ENCODE measurements around the gene UBE2G1.

Gene UBE2G1

DNA sequence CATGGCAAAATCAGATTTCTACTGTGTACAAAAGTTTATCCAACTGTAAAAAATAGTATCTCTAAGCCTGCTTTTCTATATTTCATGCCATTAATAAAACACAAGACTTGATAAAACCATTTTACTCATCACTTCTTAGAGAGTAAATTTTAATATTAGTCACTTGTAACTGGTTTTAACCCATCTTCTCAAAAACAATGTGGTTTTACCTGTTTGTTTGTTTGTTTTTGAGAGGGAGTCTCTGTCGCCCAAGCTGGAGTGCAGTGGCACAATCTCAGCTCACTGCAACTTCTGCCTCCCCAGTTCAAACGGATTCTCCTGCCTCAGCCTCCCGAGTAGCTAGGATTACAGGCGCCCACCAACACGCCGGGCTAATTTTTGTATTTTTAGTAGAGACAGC is 32.1 kb downstream of the UBE2G1 start:
- DNase-seq (ENCODE audit: low read depth): no peak

DNA sequence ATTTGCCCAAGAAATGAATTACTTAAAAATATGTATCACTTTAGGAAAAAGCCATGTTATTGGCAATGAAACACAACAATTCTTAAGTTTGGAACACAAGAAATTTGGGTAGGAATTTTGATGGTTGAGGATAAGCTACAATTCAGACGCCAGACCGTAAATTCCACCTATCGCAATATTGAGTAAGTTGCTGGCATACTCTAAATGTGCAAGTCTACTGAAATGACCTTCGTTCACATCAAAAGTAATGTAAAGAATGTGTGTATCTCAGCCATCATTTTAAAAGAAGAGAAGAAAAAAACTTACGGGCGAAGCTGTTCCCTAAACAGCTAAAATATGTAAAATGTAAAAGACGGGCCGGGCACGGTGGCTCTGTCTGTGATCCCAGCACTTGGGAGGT is 33.4 kb downstream of the UBE2G1 start:
- DNase-seq (ENCODE audit: low read depth): no peak

DNA sequence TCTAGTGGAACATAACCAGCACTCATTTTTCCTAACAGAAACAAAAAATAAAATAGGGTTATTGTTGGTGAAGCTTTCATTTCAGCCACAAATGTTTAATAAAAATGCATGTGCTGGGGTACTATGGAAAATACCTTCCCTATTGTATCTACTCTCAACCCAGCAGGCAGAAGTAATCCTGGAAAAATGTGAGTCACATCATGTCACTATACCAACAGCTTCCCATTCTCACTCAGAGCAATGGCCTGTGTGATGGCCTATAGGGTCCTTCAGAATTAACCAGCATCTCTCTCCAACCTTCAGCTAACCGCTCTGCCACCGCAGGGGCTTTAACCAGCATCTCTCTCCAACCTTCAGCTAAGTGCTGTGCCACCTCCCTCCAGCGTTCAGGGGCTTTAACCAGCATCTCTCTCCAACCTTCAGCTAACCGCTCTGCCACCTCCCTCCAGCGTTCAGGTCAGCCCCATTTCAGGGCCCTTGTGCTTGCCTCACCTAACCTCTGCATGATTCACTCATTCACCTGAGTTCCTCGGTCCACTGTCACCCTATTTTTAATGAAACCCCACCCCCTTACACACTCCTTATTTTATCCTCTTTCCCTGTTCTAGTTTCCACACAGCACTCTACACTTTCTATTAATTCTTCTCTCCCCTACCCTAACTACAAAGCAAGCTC is 34.0 kb downstream of the UBE2G1 start:
- DNase-seq (ENCODE audit: low read depth): no peak

DNA sequence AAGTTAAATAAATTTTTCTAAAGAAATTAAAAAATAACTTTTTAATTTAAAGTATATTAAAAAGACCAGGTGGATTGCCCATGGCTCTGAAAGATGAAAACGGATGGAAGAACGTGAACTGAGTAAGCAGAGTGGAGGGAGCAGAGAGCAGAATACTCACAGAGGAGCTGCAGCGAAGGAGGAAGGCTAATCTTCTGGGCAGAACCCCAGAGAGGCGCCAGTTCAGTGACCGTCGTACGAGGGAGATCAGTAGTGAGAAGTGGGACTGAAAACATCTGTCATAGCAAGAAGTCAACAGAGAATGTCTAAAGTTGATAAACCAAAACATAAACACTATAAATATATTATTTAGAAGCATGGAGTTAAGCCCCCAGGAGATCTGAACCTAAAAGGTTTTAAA is 34.9 kb downstream of the UBE2G1 start:
- DNase-seq (ENCODE audit: low read depth): no peak

DNA sequence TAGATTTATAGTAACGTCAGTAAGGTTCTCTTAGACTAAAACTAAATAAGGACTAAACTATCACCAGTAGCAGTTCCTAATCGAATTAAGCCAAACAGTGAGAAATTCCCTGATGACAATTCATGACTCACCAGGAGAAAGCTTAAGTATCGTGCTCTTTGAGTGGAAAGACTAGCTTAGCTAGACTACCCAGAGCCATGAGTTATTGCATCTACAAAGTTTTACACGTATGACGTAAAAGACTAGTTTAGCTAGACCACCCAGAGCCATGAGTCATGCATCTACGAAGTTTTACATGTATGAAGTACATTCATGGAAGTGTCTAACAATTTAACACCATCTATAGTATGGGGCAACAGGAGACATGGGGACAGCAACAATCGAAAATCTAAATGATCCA is 36.6 kb downstream of the UBE2G1 start:
- DNase-seq (ENCODE audit: low read depth): no peak

DNA sequence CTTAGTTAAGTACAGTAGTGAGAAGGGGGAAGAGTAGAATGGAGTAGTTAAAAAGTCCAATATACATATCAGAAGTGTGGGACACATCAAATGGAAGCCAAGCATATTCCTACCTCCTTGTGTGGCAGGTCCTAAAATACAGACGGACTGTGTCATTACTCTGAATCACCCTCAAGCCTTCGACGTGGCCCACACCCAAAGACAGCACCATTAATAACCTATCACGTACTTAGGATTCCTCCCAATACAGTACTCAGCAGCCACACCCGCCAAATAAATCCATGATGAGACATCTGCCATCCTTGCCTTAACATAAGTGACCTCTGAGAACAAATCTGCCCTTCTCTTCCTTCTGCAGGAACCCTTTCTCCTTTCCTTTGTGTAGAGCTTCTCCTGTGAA is 38.9 kb downstream of the UBE2G1 start:
- DNase-seq (ENCODE audit: low read depth): no peak

DNA sequence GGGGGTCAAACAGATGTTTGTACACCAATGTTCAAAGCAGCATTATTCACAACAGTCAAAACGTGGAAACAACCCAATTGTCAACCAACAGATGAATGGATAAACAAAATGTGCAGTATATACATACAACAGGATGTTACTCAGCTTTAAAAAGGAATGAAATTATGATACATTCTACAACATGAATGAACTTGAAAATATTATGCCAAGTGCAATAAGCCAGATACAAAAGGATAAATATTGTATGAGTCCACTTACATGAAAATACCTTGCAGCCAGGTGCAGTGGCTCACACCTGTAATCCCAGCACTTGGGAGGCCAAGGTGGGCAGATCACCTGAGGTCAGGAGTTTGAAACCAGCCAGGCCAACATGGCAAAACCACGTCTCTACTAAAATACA is 39.9 kb downstream of the UBE2G1 start:
- no peak for DNase-seq (ENCODE audit: low read depth)

DNA sequence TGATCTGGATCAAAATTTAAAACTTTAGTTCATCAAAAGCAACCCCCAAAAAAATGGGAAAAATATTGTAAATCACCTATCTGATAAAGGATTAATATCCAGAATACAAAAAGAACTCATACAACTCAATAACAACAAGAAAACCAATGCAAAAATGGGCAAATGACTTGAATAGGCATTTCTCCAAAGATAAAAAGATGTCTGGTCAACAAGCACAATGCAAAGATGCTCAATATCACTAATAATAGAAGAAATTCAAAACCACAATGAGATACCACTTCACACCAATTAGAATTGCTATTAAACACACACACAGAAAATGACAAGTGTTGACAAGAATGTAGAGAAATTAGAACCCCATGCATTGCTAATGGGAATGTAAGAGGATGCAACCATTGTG is 40.4 kb downstream of the UBE2G1 start:
- no peak for DNase-seq (ENCODE audit: low read depth)

DNA sequence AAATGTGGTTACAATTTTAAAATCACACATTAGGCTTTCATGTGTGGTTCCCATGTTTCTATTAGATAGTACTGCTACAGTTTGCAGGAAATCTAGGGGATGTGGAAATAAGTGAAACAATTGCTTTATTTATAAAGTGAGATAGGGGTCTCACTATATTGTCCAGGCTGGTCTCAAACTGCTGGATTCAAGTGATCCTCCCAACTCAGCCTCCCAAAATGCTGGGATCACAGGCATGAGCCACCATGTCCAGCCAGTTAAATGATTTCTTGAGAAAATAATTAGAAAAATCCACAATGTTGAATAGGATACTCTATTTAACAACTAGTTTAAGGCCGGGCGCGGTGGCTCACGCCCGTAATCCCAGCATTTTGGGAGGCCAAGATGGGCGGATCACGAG is 42.0 kb downstream of the UBE2G1 start:
- DNase-seq (ENCODE audit: low read depth): no peak

DNA sequence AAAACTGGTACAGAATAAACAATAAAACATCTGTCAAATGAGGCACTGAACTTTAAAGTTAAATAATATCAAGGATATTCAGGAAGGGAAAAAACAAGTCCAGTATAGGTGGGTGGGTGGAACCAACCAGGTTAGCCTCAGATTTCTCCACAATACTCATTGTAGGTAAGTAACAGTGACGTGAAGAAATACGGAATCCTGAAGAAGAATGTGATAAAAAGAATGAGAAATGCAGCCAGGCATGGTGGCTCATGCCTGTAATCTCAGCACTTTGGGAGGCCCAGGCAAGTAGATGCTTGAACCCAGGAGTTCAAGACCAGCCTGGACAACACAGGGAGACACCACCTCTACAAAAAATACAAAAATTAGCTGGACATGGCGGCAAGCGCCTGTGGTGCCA is 47.3 kb downstream of the UBE2G1 start:
- DNase-seq (ENCODE audit: low read depth): no peak

DNA sequence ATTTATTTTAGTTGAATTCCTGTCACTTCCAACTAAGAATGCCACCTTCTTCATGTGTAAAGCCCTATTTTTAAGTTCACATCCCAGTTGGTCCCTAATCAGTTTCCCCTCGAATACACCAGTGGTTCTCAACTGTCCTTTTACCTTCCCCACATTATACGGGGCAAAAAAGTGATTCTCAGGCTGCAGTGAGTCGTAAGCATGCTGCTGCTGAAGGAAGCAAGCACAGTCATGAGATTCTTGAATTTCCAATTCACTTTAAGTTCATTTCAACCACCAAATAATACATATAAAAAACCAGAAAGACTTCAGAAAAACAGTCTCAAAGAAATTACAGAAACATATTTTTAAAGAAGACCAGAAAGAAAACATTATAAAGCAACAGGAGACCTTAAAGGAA is 47.9 kb downstream of the UBE2G1 start:
- DNase-seq (ENCODE audit: low read depth): no peak

DNA sequence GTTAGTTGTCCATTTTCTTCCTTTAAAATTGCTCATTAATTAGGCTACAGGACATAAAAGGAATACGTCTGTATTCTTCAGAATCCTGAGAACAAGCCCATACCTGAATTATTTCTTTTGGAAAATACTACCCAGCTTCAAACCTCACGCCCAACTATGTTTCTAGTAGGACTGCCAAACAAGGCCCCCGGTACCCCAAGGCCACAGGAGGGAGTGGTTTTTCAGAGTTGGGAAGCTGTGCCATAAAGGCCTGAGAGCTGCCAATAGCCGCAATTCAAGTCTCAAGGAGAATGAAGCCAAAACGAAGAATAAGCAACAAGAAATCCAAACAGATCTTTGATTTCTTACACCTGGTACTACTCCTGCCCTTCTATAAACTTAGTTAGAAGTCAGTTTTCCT is 48.3 kb downstream of the UBE2G1 start:
- DNase-seq (ENCODE audit: low read depth): no peak

DNA sequence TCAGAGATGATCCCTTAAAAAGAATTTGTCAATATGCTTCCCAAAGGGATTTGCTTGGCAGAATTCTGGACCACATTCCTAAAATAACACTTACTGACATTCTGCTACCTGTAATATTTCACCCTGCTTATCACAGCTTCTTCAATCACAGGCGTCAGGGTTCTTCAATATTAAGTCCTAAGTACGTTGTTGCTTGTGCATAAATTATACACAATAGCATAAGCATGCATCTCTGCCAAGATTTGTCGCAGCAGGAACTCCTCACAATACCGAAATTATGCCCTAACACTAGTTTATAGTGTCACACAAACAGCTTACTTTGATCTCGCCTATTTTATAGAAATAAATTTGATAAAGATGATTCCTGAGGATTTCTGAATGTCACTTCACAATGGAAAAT is 48.9 kb downstream of the UBE2G1 start:
- DNase-seq (ENCODE audit: low read depth): no peak

DNA sequence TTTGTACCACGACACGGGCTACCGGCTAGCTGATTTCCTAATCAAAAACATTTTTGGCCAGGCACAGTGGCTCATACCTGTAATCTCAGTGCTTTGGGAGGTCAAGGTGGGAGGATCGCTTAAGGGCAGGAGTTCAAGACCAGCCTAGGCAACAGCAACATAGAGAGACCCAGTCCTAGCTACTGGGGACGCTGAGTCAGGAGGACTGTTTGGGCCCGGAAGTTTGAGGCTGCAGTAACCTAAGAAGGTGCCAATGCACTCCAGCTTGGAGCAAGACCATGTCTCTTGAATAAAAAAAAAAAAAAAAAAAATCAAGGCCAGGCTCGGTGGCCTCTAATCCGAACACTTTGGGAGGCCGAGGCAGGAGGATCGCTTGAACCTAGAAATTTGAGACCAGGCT is 49.8 kb downstream of the UBE2G1 start:
- no peak for DNase-seq (ENCODE audit: low read depth)

DNA sequence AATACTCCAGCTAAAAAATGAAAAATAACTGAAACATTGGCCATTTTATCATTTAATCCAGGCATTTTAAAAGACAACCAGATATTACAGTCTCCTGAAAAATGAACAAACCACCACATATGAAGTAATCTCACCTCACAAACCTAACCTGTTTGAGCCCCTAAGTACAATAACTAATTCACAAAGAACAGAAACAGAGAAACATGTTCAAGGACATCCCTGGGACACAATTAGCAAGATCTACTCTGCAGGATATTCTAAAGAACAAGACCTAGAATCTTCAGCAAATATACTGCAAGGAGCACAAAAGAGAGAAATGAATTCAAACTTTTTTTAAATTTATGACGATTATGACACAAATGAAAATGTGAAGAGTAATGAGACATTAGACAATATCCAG is 51.9 kb downstream of the UBE2G1 start:
- no peak for DNase-seq (ENCODE audit: low read depth)

DNA sequence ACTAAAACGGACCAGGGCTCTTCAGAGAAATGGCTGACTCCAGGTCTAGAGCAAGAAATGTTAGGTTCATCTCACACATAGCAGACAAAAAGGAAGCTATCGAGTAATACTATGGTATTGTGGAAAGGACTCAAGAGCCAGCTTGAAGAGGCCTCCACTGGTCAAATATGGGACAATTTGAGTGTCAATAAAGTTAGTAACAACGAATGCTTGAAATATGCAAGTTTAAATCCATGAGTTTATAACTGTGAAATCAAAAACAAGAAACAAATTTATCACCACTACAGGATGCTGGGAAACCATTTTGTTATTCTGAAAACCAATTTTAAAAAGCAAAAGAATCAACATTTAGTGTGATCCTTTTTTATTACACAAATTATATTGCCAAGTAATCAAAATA is 52.3 kb downstream of the UBE2G1 start:
- no peak for DNase-seq (ENCODE audit: low read depth)

DNA sequence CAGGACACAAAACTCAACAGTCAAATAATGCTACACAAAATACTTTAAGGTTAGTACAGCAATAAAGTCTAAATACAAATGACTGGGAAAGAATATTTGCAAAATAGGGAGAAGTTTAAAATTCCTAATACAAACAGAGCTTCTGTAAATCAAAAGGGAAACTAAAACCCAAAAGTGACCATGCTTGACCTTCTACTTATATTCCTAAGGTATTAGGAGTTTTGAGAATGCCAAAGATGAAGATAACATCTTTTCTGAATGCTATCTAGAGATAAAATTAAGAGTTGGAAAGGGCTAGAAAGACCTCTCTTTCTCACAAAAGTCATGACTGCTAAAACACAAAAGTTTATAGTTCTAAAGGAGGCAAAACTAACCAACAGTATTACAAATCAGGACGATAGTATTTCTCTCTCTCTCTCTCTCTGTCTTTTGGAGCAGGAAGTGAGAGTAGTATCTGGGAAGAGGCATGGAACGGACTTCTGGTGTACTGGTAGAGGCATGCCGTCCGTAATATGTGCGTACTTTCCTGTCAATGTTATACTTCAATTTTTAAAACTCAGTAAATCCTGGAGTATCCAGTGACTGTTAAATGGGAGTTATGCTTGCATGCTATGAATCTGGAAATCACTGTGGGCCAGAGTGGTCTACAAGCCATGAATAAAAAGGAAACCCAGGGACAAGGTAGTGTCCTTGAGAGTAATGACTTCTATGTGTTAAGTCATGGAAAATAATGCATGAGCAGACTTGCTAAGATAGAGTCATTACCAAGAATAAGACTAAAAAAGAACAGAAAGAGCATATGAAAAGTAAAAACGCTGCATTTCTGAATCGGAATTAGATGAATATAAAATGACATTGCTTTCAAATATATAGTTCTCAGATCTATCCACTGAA is 53.0 kb downstream of the UBE2G1 start:
- no peak for DNase-seq (ENCODE audit: low read depth)

DNA sequence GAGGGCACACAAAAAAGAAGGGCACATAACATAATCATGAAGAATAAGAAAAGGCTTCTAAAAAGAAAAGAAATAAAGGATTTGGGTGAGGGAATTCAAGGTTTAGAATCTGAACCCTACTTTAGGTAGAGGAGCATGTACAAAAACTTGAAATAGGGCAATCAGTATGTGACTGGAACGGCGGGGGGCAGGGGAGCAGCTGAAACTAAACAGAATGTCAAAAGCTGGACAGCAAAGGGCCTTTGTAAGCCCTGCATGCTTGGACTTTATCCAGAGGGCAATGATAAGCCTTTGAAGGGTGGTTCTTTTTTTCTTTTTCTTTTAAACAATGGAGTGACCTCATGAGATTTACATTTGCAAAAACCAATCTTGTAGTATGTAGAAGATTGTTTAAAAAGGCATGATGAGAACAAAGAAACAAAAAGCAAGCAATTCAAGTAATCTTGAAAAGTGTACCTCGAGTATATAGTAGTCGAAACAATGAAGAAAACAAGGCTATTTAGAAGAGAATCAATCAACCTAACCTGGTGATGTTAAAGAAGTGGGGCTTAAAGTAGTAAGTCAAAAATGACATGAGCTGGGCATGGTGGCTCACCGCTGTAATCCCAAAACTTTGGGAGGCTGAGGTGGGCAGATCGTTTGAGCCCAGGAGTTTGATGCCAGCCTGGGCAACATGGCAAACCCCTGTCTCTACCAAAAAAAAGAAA is 56.0 kb downstream of the UBE2G1 start:
- no peak for DNase-seq (ENCODE audit: low read depth)

DNA sequence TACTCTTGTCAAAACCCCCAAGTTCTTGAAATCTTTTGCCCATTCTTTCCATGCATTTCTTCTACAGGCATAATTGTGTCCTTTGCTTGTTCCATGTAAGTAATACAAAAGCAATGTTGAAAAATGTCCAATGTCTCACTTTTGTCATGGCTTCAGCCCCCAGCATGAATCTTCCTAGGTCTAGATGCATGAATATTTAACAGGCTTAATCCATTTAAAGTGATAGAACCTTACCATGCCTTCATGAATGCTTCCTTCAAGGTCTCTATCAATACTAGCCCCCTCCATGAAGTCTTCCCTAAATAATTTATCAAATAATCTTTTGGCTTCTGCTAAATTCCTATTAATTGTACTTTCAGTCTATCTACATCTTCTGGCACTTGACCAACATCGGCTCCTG is 56.6 kb downstream of the UBE2G1 start:
- DNase-seq (ENCODE audit: low read depth): no peak

DNA sequence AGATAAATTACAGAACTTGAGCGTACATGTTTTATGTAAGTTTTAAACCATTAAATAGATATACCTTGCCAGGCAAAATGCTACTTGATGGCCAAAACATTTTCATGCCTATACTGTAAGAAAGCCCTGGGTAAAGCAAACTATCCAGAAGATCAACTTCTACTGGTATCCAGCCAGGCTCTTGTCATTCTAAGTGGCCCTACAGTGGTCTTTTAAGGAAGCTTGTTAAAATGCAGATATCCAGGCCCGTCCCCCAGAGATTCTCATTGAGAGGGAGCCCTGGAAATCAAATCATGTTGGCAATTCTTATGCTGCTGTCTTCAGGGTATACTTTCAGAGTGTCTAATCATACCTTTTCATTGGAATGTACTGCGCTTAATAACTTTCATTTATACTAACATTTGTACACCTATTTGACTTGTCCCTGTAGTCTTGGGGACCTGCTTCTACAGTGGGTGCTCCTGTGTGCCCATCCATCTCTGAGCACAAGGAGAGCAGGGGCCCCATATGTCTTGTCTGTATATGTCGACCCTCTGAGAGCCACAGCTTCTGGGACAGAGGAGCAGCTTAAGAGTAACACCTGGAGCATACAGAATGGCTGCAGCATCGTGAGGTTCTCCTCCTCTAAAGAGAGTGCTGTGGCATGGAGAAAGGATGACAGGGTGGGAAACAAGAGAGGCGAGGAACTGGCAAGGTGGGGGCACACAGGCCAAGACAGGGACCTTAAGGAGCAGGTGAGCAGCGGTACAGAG is 59.1 kb downstream of the UBE2G1 start:
- DNase-seq (ENCODE audit: low read depth): no peak

DNA sequence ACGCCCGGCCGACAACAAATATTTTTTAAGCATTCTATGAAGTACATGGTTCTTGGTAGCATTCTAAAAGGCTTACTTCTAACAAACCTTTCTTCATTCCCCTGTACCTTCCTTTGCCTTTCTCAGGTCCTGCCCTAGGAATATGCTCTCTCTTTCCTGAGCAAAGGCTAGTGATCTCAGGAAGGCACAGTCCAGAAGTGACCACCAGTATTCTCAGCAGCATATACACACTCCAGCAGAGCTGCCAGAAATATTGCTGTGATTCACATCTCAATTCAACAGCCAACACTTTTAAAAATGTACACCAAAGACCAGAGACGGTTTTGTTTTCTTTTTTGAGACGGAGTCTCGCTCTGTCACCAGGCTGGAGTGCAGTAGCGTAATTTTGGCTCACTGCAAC is 61.3 kb downstream of the UBE2G1 start:
- DNase-seq (ENCODE audit: low read depth): no peak

DNA sequence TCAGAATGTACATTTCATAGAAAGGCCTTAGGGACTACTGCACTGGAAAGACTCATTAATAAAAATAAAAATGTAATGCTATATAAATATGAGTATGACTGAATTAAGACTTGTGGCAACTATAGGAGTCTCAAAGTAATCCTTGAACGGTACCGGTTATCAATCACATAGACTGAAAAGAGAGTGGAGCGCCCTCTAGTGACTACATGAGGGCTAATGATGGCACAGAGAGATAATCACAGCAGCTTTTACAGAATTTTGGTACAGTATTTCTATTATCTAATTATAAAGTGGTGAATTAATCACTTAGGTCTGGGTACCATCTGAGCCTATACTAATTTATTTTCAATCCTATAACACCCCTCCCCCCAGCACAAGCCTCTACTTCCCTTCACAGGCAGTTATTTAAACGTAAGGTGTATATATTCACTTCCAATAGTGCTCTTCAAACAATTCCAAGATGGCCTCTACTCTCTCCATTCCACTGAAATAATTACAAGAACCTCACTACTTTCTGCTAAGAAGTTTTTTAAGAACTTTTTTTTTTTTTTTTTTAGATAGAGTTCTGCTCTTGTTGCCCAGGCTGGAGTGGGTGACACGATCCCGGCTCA is 62.0 kb downstream of the UBE2G1 start:
- DNase-seq (ENCODE audit: low read depth): peak; percentile 5

Data from stimulated activated CD8-positive, alpha-beta memory T cell treated with anti-CD3 and anti-CD28 coated beads, Interleukin-7, amount 100 ng/mL, for 24 hours (primary cell).